HEK293 (cell line): ENCODE measurements around the gene KIF17.

ENCODE experiments used
- BCL11A ChIP-seq: fragments of 450-650 bp; formaldehyde crosslinking; IDR thresholded peaks from 2 replicates; pipeline ENCODE4 v1.5.1; 2016; ENCODE audit warnings: low read depth, missing biosample characterization, missing genetic modification characterization
- CTCF ChIP-seq: fragments of 450-650 bp; formaldehyde crosslinking; IDR thresholded peaks from 2 replicates; pipeline ENCODE4 v1.5.1; 2016; ENCODE audit warnings: missing biosample characterization, missing genetic modification characterization
- KLF16 ChIP-seq: fragments of 450-650 bp; formaldehyde crosslinking; IDR thresholded peaks from 2 replicates; pipeline ENCODE4 v1.5.1; 2017; ENCODE audit warnings: missing biosample characterization, missing genetic modification characterization
- YY1 ChIP-seq: fragments of 450-650 bp; formaldehyde crosslinking; IDR thresholded peaks from 2 replicates; pipeline ENCODE4 v1.5.1; 2018; ENCODE audit warnings: missing biosample characterization, missing genetic modification characterization
- ZBTB7A ChIP-seq: fragments of 450-650 bp; formaldehyde crosslinking; IDR thresholded peaks from 2 replicates; pipeline ENCODE4 v1.5.1; 2016; ENCODE audit warnings: low read depth, missing biosample characterization, missing genetic modification characterization
- ZIC2 ChIP-seq: fragments of 450-650 bp; formaldehyde crosslinking; IDR thresholded peaks from 2 replicates; pipeline ENCODE4 v1.5.1; 2016; ENCODE audit warnings: missing biosample characterization, missing genetic modification characterization
- ZNF121 ChIP-seq: fragments of 450-650 bp; formaldehyde crosslinking; IDR thresholded peaks from 2 replicates; pipeline ENCODE4 v1.5.1; 2016; ENCODE audit warnings: missing biosample characterization, missing genetic modification characterization
- ZNF23 ChIP-seq: fragments of 450-650 bp; formaldehyde crosslinking; IDR thresholded peaks from 2 replicates; pipeline ENCODE4 v1.5.1; 2016; ENCODE audit warnings: missing biosample characterization, missing genetic modification characterization, borderline replicate concordance
- ZNF335 ChIP-seq: fragments of 450-650 bp; formaldehyde crosslinking; conservative IDR thresholded peaks from 2 replicates; pipeline ENCODE4 v1.5.1; 2016; ENCODE audit warnings: missing biosample characterization, missing genetic modification characterization
- ZNF449 ChIP-seq: fragments of 450-650 bp; formaldehyde crosslinking; IDR thresholded peaks from 2 replicates; pipeline ENCODE4 v1.5.1; 2017; ENCODE audit warnings: missing biosample characterization, mild to moderate bottlenecking, missing genetic modification characterization, moderate library complexity
- ZNF561 ChIP-seq: fragments of 450-650 bp; IDR thresholded peaks from 2 replicates; pipeline ENCODE4 v1.5.1; 2018; ENCODE audit warnings: missing biosample characterization, missing genetic modification characterization, borderline replicate concordance
- ZNF600 ChIP-seq: fragments of 450-650 bp; formaldehyde crosslinking; IDR thresholded peaks from 2 replicates; pipeline ENCODE4 v1.5.1; 2016; ENCODE audit warnings: missing biosample characterization, missing genetic modification characterization
- TF ChIP-seq, protein P1 (sequence below): fragments of 450-650 bp; formaldehyde crosslinking; IDR thresholded peaks from 2 replicates; pipeline ENCODE4 v1.5.1; 2016; ENCODE audit warnings: missing biosample characterization, missing genetic modification characterization
- TF ChIP-seq, protein P2 (sequence below): sonication (generic); formaldehyde crosslinking; IDR thresholded peaks from 2 replicates; pipeline ENCODE4 v1.8.1; 2022; ENCODE audit warnings: mild to moderate bottlenecking, moderate library complexity, missing genetic modification reagents

GRCh38 chr1:20728371-20729154, 10.8 kb upstream of the KIF17 start:
- TF ChIP-seq ZNF449 (tag by site-specific recombination), result no peak
- TF ChIP-seq ZNF121 (tag by site-specific recombination), result no peak
- TF ChIP-seq CTCF (tag by site-specific recombination), result no peak
- no peak for TF ChIP-seq KLF16 (tag by site-specific recombination)
- TF ChIP-seq ZNF561 (tag by site-specific recombination), result no peak
- no peak for TF ChIP-seq ZBTB7A (tag by site-specific recombination)
- no peak for TF ChIP-seq ZNF600 (tag by site-specific recombination)
- no peak for TF ChIP-seq YY1 (tag by site-specific recombination)
- TF ChIP-seq ZNF335 (tag by site-specific recombination), result no peak
- TF ChIP-seq, protein P1, sequence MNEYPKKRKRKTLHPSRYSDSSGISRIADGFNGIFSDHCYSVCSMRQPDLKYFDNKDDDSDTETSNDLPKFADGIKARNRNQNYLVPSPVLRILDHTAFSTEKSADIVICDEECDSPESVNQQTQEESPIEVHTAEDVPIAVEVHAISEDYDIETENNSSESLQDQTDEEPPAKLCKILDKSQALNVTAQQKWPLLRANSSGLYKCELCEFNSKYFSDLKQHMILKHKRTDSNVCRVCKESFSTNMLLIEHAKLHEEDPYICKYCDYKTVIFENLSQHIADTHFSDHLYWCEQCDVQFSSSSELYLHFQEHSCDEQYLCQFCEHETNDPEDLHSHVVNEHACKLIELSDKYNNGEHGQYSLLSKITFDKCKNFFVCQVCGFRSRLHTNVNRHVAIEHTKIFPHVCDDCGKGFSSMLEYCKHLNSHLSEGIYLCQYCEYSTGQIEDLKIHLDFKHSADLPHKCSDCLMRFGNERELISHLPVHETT (tag by site-specific recombination), result no peak
- no peak for TF ChIP-seq BCL11A (tag by site-specific recombination)
- no peak for TF ChIP-seq ZNF23 (tag by site-specific recombination)
- TF ChIP-seq, protein P2, sequence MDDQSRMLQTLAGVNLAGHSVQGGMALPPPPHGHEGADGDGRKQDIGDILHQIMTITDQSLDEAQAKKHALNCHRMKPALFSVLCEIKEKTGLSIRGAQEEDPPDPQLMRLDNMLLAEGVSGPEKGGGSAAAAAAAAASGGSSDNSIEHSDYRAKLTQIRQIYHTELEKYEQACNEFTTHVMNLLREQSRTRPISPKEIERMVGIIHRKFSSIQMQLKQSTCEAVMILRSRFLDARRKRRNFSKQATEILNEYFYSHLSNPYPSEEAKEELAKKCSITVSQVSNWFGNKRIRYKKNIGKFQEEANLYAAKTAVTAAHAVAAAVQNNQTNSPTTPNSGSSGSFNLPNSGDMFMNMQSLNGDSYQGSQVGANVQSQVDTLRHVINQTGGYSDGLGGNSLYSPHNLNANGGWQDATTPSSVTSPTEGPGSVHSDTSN (CRISPR knock-in tag), result no peak
- no peak for TF ChIP-seq ZIC2 (tag by site-specific recombination)
